ENCODE measurements around the gene LARGE1. TPM values are rescaled to one million over a fixed set of nuclear protein-coding genes. Genes with fewer than 3 reads are reported as not detected.

The LARGE1 gene
- polyA plus RNA-seq, 1 experiment: 8.5 TPM

DNA sequence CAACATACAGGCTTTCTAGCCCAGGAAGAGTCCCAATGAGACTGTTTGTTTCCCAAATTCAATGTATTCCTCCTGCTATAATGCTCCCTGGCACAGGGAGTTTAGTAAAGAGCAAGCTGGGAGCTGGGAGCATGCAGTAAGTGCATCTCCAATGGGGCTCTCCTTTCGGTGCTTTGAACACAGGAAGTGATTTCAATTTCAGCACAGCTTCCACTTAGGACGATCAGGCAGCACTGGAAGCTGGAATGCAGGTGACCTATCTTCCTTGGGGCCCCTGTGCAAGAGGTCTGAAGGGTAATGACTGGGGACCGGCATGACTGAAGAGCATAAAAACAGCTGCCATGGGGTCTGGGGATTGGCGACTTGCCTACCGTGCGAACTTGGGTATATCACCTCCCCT, 76.0 kb downstream of the LARGE1 start:
- TF ChIP-seq, protein P1, sequence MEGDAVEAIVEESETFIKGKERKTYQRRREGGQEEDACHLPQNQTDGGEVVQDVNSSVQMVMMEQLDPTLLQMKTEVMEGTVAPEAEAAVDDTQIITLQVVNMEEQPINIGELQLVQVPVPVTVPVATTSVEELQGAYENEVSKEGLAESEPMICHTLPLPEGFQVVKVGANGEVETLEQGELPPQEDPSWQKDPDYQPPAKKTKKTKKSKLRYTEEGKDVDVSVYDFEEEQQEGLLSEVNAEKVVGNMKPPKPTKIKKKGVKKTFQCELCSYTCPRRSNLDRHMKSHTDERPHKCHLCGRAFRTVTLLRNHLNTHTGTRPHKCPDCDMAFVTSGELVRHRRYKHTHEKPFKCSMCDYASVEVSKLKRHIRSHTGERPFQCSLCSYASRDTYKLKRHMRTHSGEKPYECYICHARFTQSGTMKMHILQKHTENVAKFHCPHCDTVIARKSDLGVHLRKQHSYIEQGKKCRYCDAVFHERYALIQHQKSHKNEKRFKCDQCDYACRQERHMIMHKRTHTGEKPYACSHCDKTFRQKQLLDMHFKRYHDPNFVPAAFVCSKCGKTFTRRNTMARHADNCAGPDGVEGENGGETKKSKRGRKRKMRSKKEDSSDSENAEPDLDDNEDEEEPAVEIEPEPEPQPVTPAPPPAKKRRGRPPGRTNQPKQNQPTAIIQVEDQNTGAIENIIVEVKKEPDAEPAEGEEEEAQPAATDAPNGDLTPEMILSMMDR (IDR thresholded peaks at IDR 0.05; ENCODE audit: insufficient read depth, low read depth, low read length): no peak
- Histone ChIP-seq H3K36me3 (ENCODE audit: control insufficient read depth, insufficient read depth, low read length) (no peaks in the 10 kb centered on the region), H3K27me3 (ENCODE audit: control insufficient read depth, insufficient read depth, low read length) (no peaks in the 10 kb centered on the region), H3K4me3 (ENCODE audit: low read depth, low read length) (no peak overlapping the region)
- no peak for DNase-seq (ENCODE audit: low read depth)
- POLR2A ChIA-PET: no interaction called here
- CTCF ChIA-PET: interaction anchor here (1.2 kb wide), 1 partner anchor 9 kb away, joined by 3 read pairs; no protein-coding TSS in a partner anchor

DNA sequence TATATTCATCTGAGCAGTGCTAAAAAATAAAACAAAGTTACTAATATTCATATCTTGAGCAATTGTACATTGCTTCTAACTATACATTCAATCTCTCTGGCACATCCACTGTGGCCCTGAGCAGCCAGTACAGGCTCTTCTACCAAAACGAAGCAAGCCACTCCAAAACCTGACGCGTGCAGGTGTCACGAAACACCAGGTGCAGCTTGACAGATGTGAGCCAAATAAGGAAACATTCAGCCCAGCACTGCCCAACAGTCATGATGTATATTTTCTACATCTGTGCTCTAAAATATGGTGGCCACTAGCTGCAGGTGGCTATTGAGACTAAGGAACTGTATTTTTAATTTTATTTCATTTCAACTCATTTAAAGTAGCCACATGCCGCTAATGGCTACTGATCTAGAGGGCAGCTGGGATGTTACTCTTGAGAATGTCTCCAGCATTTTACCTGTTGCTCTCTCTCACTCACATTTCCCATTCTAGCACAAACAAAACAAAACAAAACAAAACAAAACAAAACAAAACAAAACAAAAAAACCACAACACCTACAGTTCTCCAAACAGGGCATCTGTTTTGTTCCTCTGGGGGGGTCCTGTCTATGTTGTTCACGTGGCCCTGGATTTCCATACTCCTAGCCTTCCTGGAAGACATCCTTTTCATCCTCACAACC, 77.7 kb downstream of the LARGE1 start:
- POLR2A ChIA-PET: no interaction called here
- no peak for DNase-seq (ENCODE audit: low read depth)
- TF ChIP-seq, protein P1 (IDR thresholded peaks at IDR 0.05; ENCODE audit: insufficient read depth, low read depth, low read length): no peak
- no peaks in the 10 kb centered on the region for H3K36me3 ChIP-seq (ENCODE audit: control insufficient read depth, insufficient read depth, low read length)
- CTCF ChIA-PET: interaction anchor here (1.0 kb wide), 1 partner anchor 9 kb away, joined by 3 read pairs; no protein-coding TSS in a partner anchor
- H3K27me3 ChIP-seq (ENCODE audit: control insufficient read depth, insufficient read depth, low read length): no peaks in the 10 kb centered on the region
- H3K4me3 ChIP-seq (ENCODE audit: low read depth, low read length): no peak overlapping the region

DNA sequence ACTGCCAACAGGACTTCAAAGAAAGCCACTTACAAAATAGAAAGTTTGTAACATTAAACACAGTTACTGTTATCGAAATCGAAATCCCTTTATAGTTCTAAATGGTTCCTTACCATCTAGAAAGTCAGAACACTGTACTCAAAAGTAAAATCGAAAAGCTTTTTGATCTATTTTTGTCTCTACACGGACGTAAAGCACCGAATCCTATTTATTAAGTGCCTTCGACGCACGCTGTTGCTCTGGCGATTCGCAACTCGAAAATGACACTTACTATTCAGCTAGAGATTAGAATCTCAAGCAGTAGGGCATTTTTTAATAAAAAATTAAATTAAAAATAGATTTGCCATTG, 78.3 kb downstream of the LARGE1 start:
- Histone ChIP-seq H3K27me3 (ENCODE audit: control insufficient read depth, insufficient read depth, low read length) (no peaks in the 10 kb centered on the region), H3K36me3 (ENCODE audit: control insufficient read depth, insufficient read depth, low read length) (no peaks in the 10 kb centered on the region), H3K4me3 (ENCODE audit: low read depth, low read length) (no peak overlapping the region)
- TF ChIP-seq, protein P1 (IDR thresholded peaks at IDR 0.05; ENCODE audit: insufficient read depth, low read depth, low read length): no peak
- DNase-seq (ENCODE audit: low read depth): no peak
- CTCF ChIA-PET: interaction anchor here (1.0 kb wide), 1 partner anchor 9 kb away, joined by 3 read pairs; no protein-coding TSS in a partner anchor
- POLR2A ChIA-PET: no interaction called here

DNA sequence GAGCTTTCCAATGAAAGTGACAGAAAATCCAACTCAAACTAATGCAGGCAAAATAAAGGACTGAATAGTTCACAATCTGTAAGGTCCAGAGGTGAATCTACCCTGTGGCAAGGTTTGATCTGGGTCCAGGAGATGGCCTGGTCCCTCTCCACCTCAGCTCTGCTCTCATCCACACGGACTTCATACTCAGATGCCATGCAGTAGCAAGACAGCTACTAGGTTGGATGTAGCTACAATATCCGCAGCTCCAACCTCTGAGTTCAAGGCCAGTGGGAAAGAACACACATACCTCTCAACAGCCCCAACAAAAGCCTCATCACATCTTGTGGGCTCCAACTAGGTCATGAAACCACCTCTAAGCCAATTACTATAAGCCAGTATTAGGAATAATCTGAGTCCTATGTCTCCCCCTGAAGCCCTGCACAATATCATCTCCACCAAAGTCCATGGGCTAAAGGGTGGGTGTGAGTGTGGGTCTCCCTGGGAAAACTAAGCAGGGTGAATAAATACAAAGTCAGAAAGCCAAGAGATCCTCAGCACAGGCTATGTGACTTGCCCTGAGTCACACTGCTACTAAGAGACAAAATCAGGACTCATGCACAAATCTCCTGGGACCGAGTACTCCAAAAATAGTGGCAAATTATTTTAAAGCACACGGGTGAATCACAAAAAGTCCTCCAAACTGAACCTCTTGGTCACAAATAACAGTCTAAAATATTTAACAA, 78.8 kb downstream of the LARGE1 start:
- ChIA-PET POLR2A (no interaction called here), CTCF (interaction anchor here (1.0 kb wide), 1 partner anchor 10 kb away, joined by 3 read pairs; no protein-coding TSS in a partner anchor)
- Histone ChIP-seq H3K27me3 (ENCODE audit: control insufficient read depth, insufficient read depth, low read length) (no peaks in the 10 kb centered on the region), H3K4me3 (ENCODE audit: low read depth, low read length) (no peak overlapping the region), H3K36me3 (ENCODE audit: control insufficient read depth, insufficient read depth, low read length) (no peaks in the 10 kb centered on the region)
- DNase-seq (ENCODE audit: low read depth): no peak
- TF ChIP-seq, protein P1 (IDR thresholded peaks at IDR 0.05; ENCODE audit: insufficient read depth, low read depth, low read length): no peak

DNA sequence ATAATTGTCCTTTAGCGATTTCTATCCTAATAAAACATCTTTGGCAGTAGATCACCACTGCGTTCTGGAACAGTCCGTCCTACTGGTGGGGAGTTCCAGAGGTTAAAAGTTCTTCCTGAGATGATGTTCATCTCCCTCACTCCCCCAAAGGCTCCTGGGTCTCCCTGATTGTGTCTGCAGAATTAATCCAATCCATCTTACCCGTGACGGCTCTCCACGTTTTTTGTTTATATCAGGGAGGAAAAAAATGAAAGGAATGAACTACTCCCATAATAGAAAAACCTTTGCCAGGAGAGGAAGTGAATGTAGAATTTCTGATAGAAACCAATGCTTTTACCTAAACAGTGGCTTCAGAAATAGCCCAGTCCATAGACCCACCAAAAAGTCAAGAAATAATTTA, 81.6 kb downstream of the LARGE1 start:
- H3K27me3 ChIP-seq (ENCODE audit: control insufficient read depth, insufficient read depth, low read length): no peaks in the 10 kb centered on the region
- no peaks in the 10 kb centered on the region for H3K36me3 ChIP-seq (ENCODE audit: control insufficient read depth, insufficient read depth, low read length)
- TF ChIP-seq, protein P1 (IDR thresholded peaks at IDR 0.05; ENCODE audit: insufficient read depth, low read depth, low read length): no peak
- POLR2A ChIA-PET: no interaction called here
- no peak for DNase-seq (ENCODE audit: low read depth)
- CTCF ChIA-PET: interaction anchor here (1.0 kb wide), 1 partner anchor 17 kb away, joined by 3 read pairs; no protein-coding TSS in a partner anchor
- no peak overlapping the region for H3K4me3 ChIP-seq (ENCODE audit: low read depth, low read length)

All from BJ (cell line).